Amygdala (tissue), 56 donors: ENCODE data around the gene BCO2.

Experiments used
- DNase-seq, 56 donors: peaks; one replicate each; lab custom pipeline; 2025; lab: John Stamatoyannopoulos, UW

The BCO2 gene

GRCh38 chr11:112238041-112238440, 62.7 kb downstream of the BCO2 start:
- DNase-seq, result no peak

- no peak for DNase-seq
Measured at GRCh38 chr11:112241486-112241885, 66.2 kb downstream of the BCO2 start.

DNA sequence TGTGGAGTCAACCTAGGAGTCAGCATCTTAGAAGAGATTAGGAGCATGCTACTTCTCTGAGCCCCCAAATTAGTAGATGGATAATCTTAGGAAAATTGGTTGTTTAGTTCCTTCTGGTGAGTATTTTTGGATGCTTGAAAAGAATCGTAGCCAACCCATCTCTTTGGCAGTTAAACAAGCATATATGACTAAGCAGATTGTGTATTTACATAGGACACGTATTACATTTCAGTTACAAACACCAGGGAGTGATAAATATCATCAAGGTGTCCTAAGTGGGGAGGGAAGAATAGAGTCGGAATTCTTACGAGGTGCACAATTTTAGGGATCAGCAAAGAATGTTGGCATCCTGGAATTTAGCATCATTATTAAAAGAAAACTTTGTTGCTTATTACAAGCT, 71.9 kb downstream of the BCO2 start:
- no peak for DNase-seq

GRCh38 chr11:112248201-112248600, 72.9 kb downstream of the BCO2 start:
- no peak for DNase-seq

DNA sequence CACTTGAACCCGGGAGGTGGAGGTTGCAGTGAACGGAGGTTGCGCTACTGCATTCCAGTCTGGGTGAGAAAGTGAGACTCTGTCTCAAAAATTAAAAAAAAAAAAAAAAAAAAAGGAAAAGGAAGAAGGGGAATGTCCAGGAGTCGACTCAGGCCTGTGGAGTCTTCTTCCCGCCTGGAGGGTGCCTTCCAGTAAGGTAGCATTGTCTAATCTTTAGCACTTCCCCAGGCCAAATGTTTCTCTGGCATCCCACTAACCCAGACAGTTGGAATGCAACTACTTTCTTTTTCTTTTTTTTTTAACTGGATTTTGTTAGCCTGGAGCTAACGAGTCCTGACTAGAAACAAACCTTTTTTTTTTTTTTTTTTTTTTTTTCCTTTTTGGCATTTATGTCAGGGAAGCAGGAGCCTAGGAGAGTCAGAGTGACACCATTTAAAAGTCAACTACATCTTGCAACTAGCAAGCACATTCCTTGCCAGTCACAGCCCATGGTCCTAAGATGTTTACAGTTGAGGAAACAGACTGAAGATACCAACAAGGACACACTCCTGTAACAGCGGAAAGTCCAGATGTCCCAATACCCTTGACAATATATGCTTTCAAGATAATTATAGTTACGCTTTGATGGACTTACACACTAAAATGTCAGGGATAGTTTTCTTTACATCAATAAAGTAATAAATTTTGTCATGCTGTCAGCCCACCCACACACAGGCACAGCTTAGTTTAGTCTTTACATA, 74.7 kb downstream of the BCO2 start:
- DNase-seq, result no peak

GRCh38 chr11:112253605-112254242, 78.4 kb downstream of the BCO2 start:
- no peak for DNase-seq

GRCh38 chr11:112255067-112255720, 79.9 kb downstream of the BCO2 start:
- DNase-seq, result peak in 15 of 56 donors; percentile 3 to 22 (median 7)

GRCh38 chr11:112260490-112260889, 85.2 kb downstream of the BCO2 start, which contains the start of gene PLET1:
PLET1 (minus strand) TSS chr11:112260860; CDS start chr11:112260589, 271 bp downstream.
- no peak for DNase-seq

DNA sequence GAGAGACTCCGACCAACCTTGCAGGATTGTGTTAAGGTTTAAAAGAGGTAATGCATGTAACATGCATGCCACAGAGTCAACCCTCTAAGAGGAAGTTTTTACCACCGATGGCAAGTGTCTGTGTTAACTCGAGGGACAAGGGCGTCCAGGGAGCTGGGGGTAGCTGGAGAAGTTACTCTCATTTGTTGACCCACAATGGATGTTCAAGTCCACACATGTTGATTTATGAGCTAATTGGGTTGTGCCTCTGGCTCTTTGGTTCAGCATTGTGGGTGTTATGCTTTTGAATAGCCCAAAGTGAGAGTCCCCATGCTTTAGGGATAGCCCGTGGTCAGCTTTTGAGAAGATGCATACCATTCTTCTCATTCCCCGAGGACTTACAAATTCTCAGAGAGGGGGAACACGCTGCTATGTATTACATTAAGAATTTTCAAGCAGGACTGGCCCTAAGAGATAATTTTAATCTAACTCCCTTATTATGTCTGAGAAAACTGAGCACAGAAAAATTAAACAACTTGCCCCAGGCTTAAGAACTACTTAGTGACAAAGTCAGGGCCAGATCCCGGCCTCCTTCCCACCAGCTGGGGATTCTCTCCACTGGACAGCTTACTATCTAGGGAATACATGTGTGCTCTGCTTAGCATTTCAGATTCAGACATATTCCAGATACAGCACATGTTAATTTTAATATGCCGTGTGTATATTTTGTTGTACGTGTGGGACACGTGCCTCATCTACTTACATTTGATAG, 90.5 kb downstream of the BCO2 start:
- no peak for DNase-seq

- DNase-seq, result no peak
Measured at GRCh38 chr11:112266410-112266778, 91.1 kb downstream of the BCO2 start.

GRCh38 chr11:112267188-112267591, 91.9 kb downstream of the BCO2 start:
- no peak for DNase-seq

DNA sequence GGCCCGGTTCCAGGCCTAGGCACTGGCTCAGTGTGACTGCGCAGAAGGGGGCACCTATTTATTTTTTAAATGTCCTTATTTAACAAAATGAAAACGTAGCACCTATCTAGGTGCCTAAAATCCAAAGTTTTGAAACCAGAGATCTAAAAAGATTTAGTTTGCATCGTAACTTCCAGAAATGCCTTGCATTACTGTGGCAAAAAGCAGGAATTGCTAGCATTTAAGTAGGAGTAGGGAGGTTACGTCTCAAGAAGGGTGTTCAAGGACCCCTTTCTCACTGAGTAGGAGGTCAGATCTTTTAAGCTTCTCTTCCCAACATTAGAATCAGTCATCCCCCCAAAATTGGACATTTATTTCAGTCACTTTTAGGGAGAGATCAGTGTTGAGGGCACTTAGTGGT, 93.1 kb downstream of the BCO2 start:
- no peak for DNase-seq
